T-helper 9 cell (primary cell): ENCODE results near the gene FRAT1.
A peak's percentile ranks its signal among the peaks of the same experiment; 100 is the strongest.

Source experiments
- DNase-seq: peaks from one replicate; pipeline ENCODE4 v3.0.0-alpha.2; 2020

FRAT1 gene

GRCh38 chr10:97307866-97308780 is 10.9 kb upstream of the FRAT1 start:
- DNase-seq = no peak

- DNase-seq = no peak
These were observed 7.9 kb upstream of the FRAT1 start for GRCh38 chr10:97311111-97311626.

GRCh38 chr10:97312897-97313296 is 6.2 kb upstream of the FRAT1 start:
- DNase-seq = no peak

- no peak for DNase-seq
These were observed 4.4 kb upstream of the FRAT1 start for GRCh38 chr10:97314671-97315070.

GRCh38 chr10:97319671-97320479 is 804 bp downstream of the FRAT1 start:
- peak; percentile 50 for DNase-seq

GRCh38 chr10:97320480-97321031 is 1.5 kb downstream of the FRAT1 start:
- DNase-seq = peak; percentile 16

- no peak for DNase-seq
These were observed 2.1 kb downstream of the FRAT1 start for GRCh38 chr10:97321032-97321803.

GRCh38 chr10:97321804-97322190 is 2.7 kb downstream of the FRAT1 start:
- DNase-seq = no peak

GRCh38 chr10:97323501-97323900 is 4.4 kb downstream of the FRAT1 start:
- no peak for DNase-seq

GRCh38 chr10:97325754-97326153 is 6.7 kb downstream of the FRAT1 start:
- DNase-seq = no peak

GRCh38 chr10:97327348-97328294 is 8.6 kb downstream of the FRAT1 start:
- DNase-seq = no peak

- DNase-seq = no peak
These were observed 9.8 kb downstream of the FRAT1 start for GRCh38 chr10:97328646-97329453.

GRCh38 chr10:97329766-97330165 is 10.7 kb downstream of the FRAT1 start:
- no peak for DNase-seq

GRCh38 chr10:97331153-97331703 is 12.2 kb downstream of the FRAT1 start:
- DNase-seq = no peak

GRCh38 chr10:97332591-97333350 is 13.7 kb downstream of the FRAT1 start:
- DNase-seq = no peak

- DNase-seq = no peak
These were observed 14.2 kb downstream of the FRAT1 start for GRCh38 chr10:97333351-97333600.

- DNase-seq = peak; percentile 5
These were observed 14.7 kb downstream of the FRAT1 start for GRCh38 chr10:97333601-97334369.

GRCh38 chr10:97334370-97335175 is 15.5 kb downstream of the FRAT1 start, which contains the start of gene FRAT2:
Gene FRAT2 (minus strand): TSS chr10:97334729. CDS start chr10:97334572, 157 bp downstream.
- peak; percentile 83 for DNase-seq
